K562 (cell line): Measurements from ENCODE around the gene JPH3. TPM values are rescaled to one million over a fixed set of nuclear protein-coding genes. Genes with fewer than 3 reads are reported as not detected.

Experiments used
- ATAC-seq: fragments of 200-7000 bp; cut with Tn5 transposase; 3 replicates; pipeline ENCODE4 v1.9.1; 2020; ENCODE audit warnings: moderate library complexity
- BruUV-seq: library from RNA; stranded (reverse); fragments of 400-500 nt; replicated peaks from 2 replicates; lab custom pipeline; 2021; lab: Mats Ljungman, UMichigan
- CTCF ChIA-PET: fragments of 300-600 bp; formaldehyde crosslinking; extraction: SDS; loops from one replicate; lab custom pipeline; 2021; ENCODE audit warnings: low intra/inter-chr PET ratio; lab: Yijun Ruan, JAX
- POLR2A ChIA-PET: fragments of 300-600, 350-650 bp; sonication (Branson Sonifier 250); formaldehyde crosslinking; extraction: SDS; loops from one replicate; lab custom pipeline; 2021; ENCODE audit warnings: antibody characterized with exemption, inconsistent platforms; lab: Yijun Ruan, JAX
- DNase-seq, 4 experiments: peaks; one replicate each; pipeline versions ENCODE4 v3.0.0 to v3.0.0-alpha.2; 2011 to 2018; ENCODE audit warnings: low spot score in 3 of 4, mixed read lengths in 3 of 4; ENCODE audit errors: extremely low read depth in 1 of 4
- FAIRE-seq: peaks from 2 replicates; lab custom pipeline; 2011; peaks lifted over from hg19 to GRCh38; lab: Jason Lieb, UNC
- H2AFZ ChIP-seq: 2 replicates; pipeline ENCODE4 v1.6.0; 2011; ENCODE audit warnings: low read depth, low read length, control low read depth, inconsistent platforms
- H3K27ac ChIP-seq: fragments of 200-600 bp; 3 replicates; pipeline ENCODE4 v1.8.0; 2011; ENCODE audit warnings: low read depth, mild to moderate bottlenecking, control low read depth, inconsistent platforms, low read length, moderate library complexity, mixed read lengths; ENCODE audit errors: extremely low read depth
- H3K27me3 ChIP-seq, 2 experiments: fragments of 300-600 bp in 1 of 2; 2 replicates in 1 of 2; 3 replicates in 1 of 2; pipeline versions ENCODE4 v1.6.0 to v1.8.0; 2011; ENCODE audit warnings: inconsistent platforms in 2 of 2, low read length in 2 of 2, mild to moderate bottlenecking in 1 of 2, mixed read lengths in 1 of 2, moderate library complexity in 1 of 2; ENCODE audit not compliant: control insufficient read depth in 2 of 2, insufficient read depth in 2 of 2
- H3K36me3 ChIP-seq: fragments of 300-600 bp; 3 replicates; pipeline ENCODE4 v1.8.0; 2011; ENCODE audit warnings: mild to moderate bottlenecking, low read length, inconsistent platforms; ENCODE audit not compliant: control insufficient read depth, insufficient read depth
- H3K4me1 ChIP-seq, 2 experiments: fragments of 200-600 bp in 1 of 2; replicated peaks in 1 of 2; 2 replicates in 1 of 2; 3 replicates in 1 of 2; pipeline versions ENCODE4 v1.5.1 to v1.8.0; 2011; ENCODE audit warnings: inconsistent platforms in 2 of 2, low read length in 2 of 2, mild to moderate bottlenecking in 1 of 2, mixed read lengths in 1 of 2, moderate library complexity in 1 of 2; ENCODE audit not compliant: control insufficient read depth in 2 of 2, insufficient read depth in 2 of 2
- H3K4me2 ChIP-seq: 2 replicates; pipeline ENCODE4 v1.6.1; 2011; ENCODE audit warnings: low read length, control low read depth, inconsistent platforms, mixed read lengths; ENCODE audit not compliant: insufficient read depth
- H3K4me3 ChIP-seq: fragments of 200-600 bp; sonication (generic), shearing (Covaris generic); 2 replicates; pipeline ENCODE4 v1.5.1; 2016; ENCODE audit warnings: control low read depth, inconsistent platforms
- H3K79me2 ChIP-seq: fragments of 200-600 bp; 3 replicates; pipeline ENCODE4 v1.8.0; 2011; ENCODE audit warnings: low read length, inconsistent platforms; ENCODE audit not compliant: control insufficient read depth, insufficient read depth
- H3K9ac ChIP-seq, 2 experiments: 2 replicates each; pipeline versions ENCODE4 v1.6.0 to v1.6.1; 2011; ENCODE audit warnings: low read depth in 2 of 2, low read length in 2 of 2, control low read depth in 1 of 2, inconsistent platforms in 1 of 2, mild to moderate bottlenecking in 1 of 2, mixed read lengths in 1 of 2; ENCODE audit not compliant: insufficient read depth in 1 of 2
- H3K9me1 ChIP-seq: one replicate; pipeline ENCODE4 v1.6.0; 2011; ENCODE audit warnings: inconsistent platforms, mild to moderate bottlenecking, low read length, moderate library complexity; ENCODE audit not compliant: control insufficient read depth, insufficient read depth
- H3K9me3 ChIP-seq: replicated peaks from 2 replicates; pipeline ENCODE4 v1.5.1; 2011; ENCODE audit warnings: low read depth, low read length, inconsistent platforms; ENCODE audit not compliant: control insufficient read depth, insufficient read depth
- H4K20me1 ChIP-seq: replicated peaks from 2 replicates; pipeline ENCODE4 v1.6.1; 2011; ENCODE audit warnings: low read length, inconsistent platforms, mixed read lengths; ENCODE audit not compliant: control insufficient read depth, insufficient read depth
- CC2D1A ChIP-seq: fragments of 450-650 bp; IDR thresholded peaks from 2 replicates; pipeline ENCODE4 v1.6.1; 2017; ENCODE audit warnings: mild to moderate bottlenecking
- CTCF ChIP-seq, 3 experiments: IDR thresholded peaks in 2 of 3; conservative IDR thresholded peaks in 1 of 3; 2 replicates each; pipeline ENCODE4 v1.5.1; 2011 to 2012; ENCODE audit warnings: low read length in 3 of 3, mild to moderate bottlenecking in 3 of 3, control low read depth in 2 of 3, improper control_type of control experiment in 1 of 3, inconsistent platforms in 1 of 3, low read depth in 1 of 3, mixed read lengths in 1 of 3, moderate library complexity in 1 of 3; ENCODE audit not compliant: insufficient read depth in 2 of 3
- E4F1 ChIP-seq: fragments of 250-450 bp; sonication (Bioruptor Pico); IDR thresholded peaks from 2 replicates; pipeline ENCODE4 v1.5.0; 2021; ENCODE audit warnings: mild to moderate bottlenecking, borderline replicate concordance
- ELK1 ChIP-seq: sonication (generic); formaldehyde crosslinking; IDR thresholded peaks from 2 replicates; pipeline ENCODE4 v1.8.1; 2022; ENCODE audit warnings: missing genetic modification reagents
- NFIC ChIP-seq: fragments of 450-650 bp; IDR thresholded peaks from 2 replicates; pipeline ENCODE4 v1.6.1; 2017; ENCODE audit warnings: mild to moderate bottlenecking, inconsistent platforms
- ZNF311 ChIP-seq: fragments of 250-450 bp; sonication (Bioruptor Pico); IDR thresholded peaks from 2 replicates; pipeline ENCODE4 v1.4.0; 2020; ENCODE audit warnings: mild to moderate bottlenecking, moderate library complexity
- WGBS: fragments of 100-300 bp; shearing (Covaris generic); methylation state at CpG from one replicate; pipeline ENCODE4 v1.1.6; 2016; ENCODE audit warnings: low coverage, mixed read lengths; ENCODE audit not compliant: insufficient coverage; ENCODE audit errors: missing lambda C conversion rate; 5-methylcytosine and 5-hydroxymethylcytosine counted together
- in situ Hi-C: fragments of 300-500 bp; cut with MboI; formaldehyde crosslinking; loops from 4 replicates; pipeline ENCODE4 v1.15.0; 2018; ENCODE audit warnings: inconsistent platforms, mixed read lengths
- intact Hi-C: fragments of 100-400 bp; cut with micrococcal nuclease; formaldehyde crosslinking; loops from 2 replicates; pipeline ENCODE4 v1.14.2; 2022
- polyA plus RNA-seq, 8 experiments: library from polyadenylated mRNA; depleted of rRNA in 4 of 8; stranded (reverse) in 5 of 8; unstranded in 3 of 8; fragments of >200 nt; fragmentation: Nextera tagmentation in 2 of 8; fragmentation: Illumina TruSeq in 1 of 8; extraction: Ambion mirVana in 2 of 8; extraction: Trizol in 1 of 8; gene quantifications; 2 replicates each; pipeline versions ENCODE4 v1.2.1 to v1.2.3, GENCODE V29; 2011 to 2014; ENCODE audit warnings: inconsistent platforms in 1 of 8, missing spikeins in 1 of 8
- total RNA-seq, 7 experiments: library from RNA; depleted of rRNA in 6 of 7; stranded (reverse); fragments of >200 nt in 6 of 7; fragmentation: Illumina TruSeq in 2 of 7; extraction: Trizol in 2 of 7; gene quantifications; 2 replicates each; pipeline versions ENCODE4 v1.2.1 to v1.2.3, GENCODE V29; 2011 to 2021; ENCODE audit warnings: low replicate concordance in 1 of 7

Gene JPH3
- total and polyA plus RNA-seq, 9 of the 15 experiments (the other 6 are each of a cell fraction or from before 2014, with no cell fraction given): 0.01 TPM; not detected in 8

GRCh38 chr16:87734644-87735043 is 132.3 kb downstream of the JPH3 start:
- POLR2A ChIA-PET: interaction anchor here (1.1 kb wide), 1 partner anchor 31 kb away, joined by 6 read pairs; the partner anchor contains the start of gene KLHDC4
- Histone ChIP-seq H3K9me1 (peaks cover 2% of the 10 kb centered on the region), H3K27me3 (no peaks in the 10 kb centered on the region), H2AFZ (no peak overlapping the region), H3K36me3 (peaks cover 46% of the 10 kb centered on the region), H3K9me3 (no peaks in the 10 kb centered on the region), H3K4me2 (no peak overlapping the region), H3K27ac (no peak overlapping the region), H4K20me1 (peaks cover 3% of the 10 kb centered on the region; the same call in 1 of the 2 replicates), H3K9ac (no peak overlapping the region), H3K4me1 (peaks cover 0 to 8% of the 10 kb centered on the region in 2 experiments; a peak in 2 of 5 replicates), H3K79me2 (0 out of 3 replicates have a peak, but pooled peaks cover 2% of the 10 kb centered on the region), H3K4me3 (no peak overlapping the region)
- FAIRE-seq (no peak), ATAC-seq (no peak), DNase-seq (no peak)
- WGBS: 95% methylated on average over 4 of the region's 14 CpGs
- intact Hi-C loops: no loop called here
- in situ Hi-C loops: no loop called here
- CTCF ChIA-PET: no interaction called here
- peak; percentile 47 for TF ChIP-seq NFIC
- TF ChIP-seq CC2D1A: no peak
- BruUV-seq: no TSS peak

GRCh38 chr16:87735270-87736007 is 133.1 kb downstream of the JPH3 start:
- H3K9me3 ChIP-seq: no peaks in the 10 kb centered on the region
- no peak overlapping the region for H3K4me3 ChIP-seq
- in situ Hi-C loops: no loop called here
- ATAC-seq: peak; percentile 65
- no peaks in the 10 kb centered on the region for H3K27me3 ChIP-seq
- peaks cover 49% of the 10 kb centered on the region for H3K36me3 ChIP-seq
- peaks cover 6% of the 10 kb centered on the region for H4K20me1 ChIP-seq
- TF ChIP-seq CTCF (IDR thresholded peaks at IDR 0.05 in 2 of 3, conservative IDR thresholded peaks at IDR 0.05 in 1 of 3; ENCODE audit: insufficient read depth in 2 of 3, low read depth in 1 of 3, low read length in 3 of 3) (peak in 2 of 3 experiments; percentile 21 to 27; a peak in 1 of 6 replicates), ELK1 (CRISPR knock-in tag) (no peak), ZNF311 (CRISPR knock-in tag) (no peak), E4F1 (CRISPR knock-in tag) (no peak)
- TF ChIP-seq, all 486 proteins: peak for 1
- H3K9ac ChIP-seq: peak overlapping the region in 1 of 2 experiments; percentile 35; a peak in 1 of 4 replicates
- POLR2A ChIA-PET: interaction anchor here (0.6 kb wide), 1 partner anchor 11 kb away, joined by 3 read pairs; no protein-coding TSS in a partner anchor
- H3K4me1 ChIP-seq: peaks cover 0 to 8% of the 10 kb centered on the region in 2 experiments; a peak in 2 of 5 replicates
- no peak overlapping the region for H3K4me2 ChIP-seq
- H2AFZ ChIP-seq: no peak overlapping the region
- H3K27ac ChIP-seq: no peak overlapping the region
- CTCF ChIA-PET: no interaction called here
- intact Hi-C loops: no loop called here
- 88% methylated on average over 17 of the region's 23 CpGs for WGBS
- DNase-seq (peak in 1 of 4 experiments; percentile 21), FAIRE-seq (no peak)
- H3K79me2 ChIP-seq: 0 out of 3 replicates have a peak, but pooled peaks cover 2% of the 10 kb centered on the region
- peaks cover 2% of the 10 kb centered on the region for H3K9me1 ChIP-seq
- BruUV-seq: no TSS peak
